Caco-2 (cell line): ENCODE measurements around the gene DDX52. TPM values are rescaled to one million over a fixed set of nuclear protein-coding genes. Genes with fewer than 3 reads are reported as not detected.
A peak's percentile ranks its signal among the peaks of the same experiment; 100 is the strongest.
"Not testable (repeated sequence)": the region's sequence is repeated elsewhere in the genome, so short reads cannot be mapped to it uniquely, and the experiment has no call there.

Experiments
- BruUV-seq: library from RNA; stranded (reverse); fragments of 400-500 nt; replicated peaks from 2 replicates; lab custom pipeline; 2021; lab: Mats Ljungman, UMichigan
- CTCF ChIA-PET: fragments of 300-600 bp; sonication (Branson Sonifier 250); formaldehyde crosslinking; loops from one replicate; lab custom pipeline; 2022; ENCODE audit warnings: antibody characterized with exemption; lab: Charles Lee
- POLR2A ChIA-PET: fragments of 300-600 bp; sonication (Branson Sonifier 250); formaldehyde crosslinking; loops from one replicate; lab custom pipeline; 2022; ENCODE audit warnings: antibody characterized with exemption; lab: Charles Lee
- DNase-seq, 2 experiments: peaks; one replicate each; pipeline versions ENCODE4 v3.0.0 to v3.0.0-alpha.2; 2020 to 2022
- H3K27me3 ChIP-seq: replicated peaks from 2 replicates; pipeline ENCODE4 v1.6.0; 2011; ENCODE audit warnings: low read length; ENCODE audit not compliant: control insufficient read depth, insufficient read depth
- H3K36me3 ChIP-seq: 2 replicates; pipeline ENCODE4 v1.5.1; 2011; ENCODE audit warnings: low read length; ENCODE audit not compliant: control insufficient read depth, insufficient read depth
- H3K4me1 ChIP-seq: fragments of 250-450 bp; sonication (Bioruptor Pico); 2 replicates; pipeline ENCODE4 v1.5.1; 2020; ENCODE audit warnings: mild to moderate bottlenecking
- H3K4me3 ChIP-seq: 2 replicates; pipeline ENCODE4 v1.5.1; 2011; ENCODE audit warnings: low read depth, mild to moderate bottlenecking, control low read depth, low read length
- H3K9me3 ChIP-seq: fragments of 250-450 bp; sonication (Bioruptor Pico); 2 replicates; pipeline ENCODE4 v1.5.1; 2020; ENCODE audit warnings: mild to moderate bottlenecking, moderate library complexity
- H3K27ac Mint-ChIP-seq: one replicate; pipeline ENCODE4 v1.8.0; 2022; ENCODE audit warnings: mixed read lengths; ENCODE audit not compliant: unreplicated experiment
- H3K27me3 Mint-ChIP-seq: one replicate; pipeline ENCODE4 v1.8.0; 2022; ENCODE audit warnings: mixed read lengths; ENCODE audit not compliant: insufficient read depth, unreplicated experiment
- H3K36me3 Mint-ChIP-seq: one replicate; pipeline ENCODE4 v1.8.0; 2022; ENCODE audit warnings: mild to moderate bottlenecking, mixed read lengths; ENCODE audit not compliant: insufficient read depth, unreplicated experiment
- H3K4me1 Mint-ChIP-seq: one replicate; pipeline ENCODE4 v1.8.0; 2022; ENCODE audit warnings: low read depth, mixed read lengths; ENCODE audit not compliant: unreplicated experiment
- H3K4me3 Mint-ChIP-seq: one replicate; pipeline ENCODE4 v1.8.0; 2022; ENCODE audit warnings: mild to moderate bottlenecking, moderate library complexity, mixed read lengths; ENCODE audit not compliant: unreplicated experiment
- H3K9me3 Mint-ChIP-seq: one replicate; pipeline ENCODE4 v1.8.0; 2022; ENCODE audit warnings: mixed read lengths; ENCODE audit not compliant: unreplicated experiment
- CTCF ChIP-seq, 2 experiments: fragments of 200-600 bp in 1 of 2; IDR thresholded peaks; 1 replicate in 1 of 2; 2 replicates in 1 of 2; pipeline versions ENCODE4 v1.5.1 to v1.8.0; 2011 to 2022; ENCODE audit warnings: antibody characterized with exemption in 1 of 2, control low read depth in 1 of 2, inconsistent platforms in 1 of 2, low read depth in 1 of 2, low read length in 1 of 2, mild to moderate bottlenecking in 1 of 2, moderate library complexity in 1 of 2; ENCODE audit not compliant: insufficient read depth in 1 of 2, severe bottlenecking in 1 of 2, unreplicated experiment in 1 of 2
- intact Hi-C: fragments of 100-400 bp; cut with micrococcal nuclease; formaldehyde crosslinking; loops from one replicate; pipeline ENCODE4 v1.10.0; 2022; ENCODE audit not compliant: unreplicated experiment
- total RNA-seq: library from RNA; stranded (reverse); gene quantifications from 2 replicates; pipeline ENCODE4 v1.2.3, GENCODE V29; 2022

DDX52 gene
- total RNA-seq, 1 experiment from 2014 or later, result 85.1 TPM

- Histone ChIP-seq H3K36me3 (peaks cover 5% of the 10 kb centered on the region), H3K4me3 (no peak overlapping the region), H3K4me1 (0 out of 2 replicates have a peak, but pooled peaks cover 3% of the 10 kb centered on the region), H3K27me3 (no peaks in the 10 kb centered on the region), H3K9me3 (no peaks in the 10 kb centered on the region)
- Mint-ChIP-seq H3K4me1 (no peaks in the 10 kb centered on the region), H3K9me3 (no peaks in the 10 kb centered on the region), H3K27ac (no peak overlapping the region), H3K4me3 (no peak overlapping the region), H3K27me3 (no peaks in the 10 kb centered on the region), H3K36me3 (peaks cover 48% of the 10 kb centered on the region)
- ChIA-PET POLR2A (no interaction called here), CTCF (no interaction called here)
- no peak for TF ChIP-seq CTCF (IDR thresholded peaks at IDR 0.05; ENCODE audit: insufficient read depth in 1 of 2, low read depth in 1 of 2, low read length in 1 of 2, severe bottlenecking in 1 of 2, unreplicated experiment in 1 of 2)
- DNase-seq, result no peak
- no TSS peak for BruUV-seq
- intact Hi-C loops, result no loop called here
Observed at GRCh38 chr17:37610971-37611370, 32.3 kb downstream of the DDX52 start.

- H3K36me3 Mint-ChIP-seq, result peaks cover 42% of the 10 kb centered on the region
- H3K27me3 Mint-ChIP-seq, DNase-seq, H3K27me3 ChIP-seq, H3K4me1 ChIP-seq, intact Hi-C loops, BruUV-seq, H3K4me1 Mint-ChIP-seq, H3K9me3 Mint-ChIP-seq, H3K36me3 ChIP-seq, H3K9me3 ChIP-seq: not testable (repeated sequence)
- H3K4me3 ChIP-seq, result peak overlapping the region; percentile 32
- H3K4me3 Mint-ChIP-seq, result peak overlapping the region; percentile 86
- POLR2A ChIA-PET, result interaction anchor here (0.7 to 1.7 kb wide), 10 partner anchors 8 to 1099 kb away, joined by 3 to 9 read pairs (median 4); partner anchors contain the start of genes DUSP14 and HNF1B
- CTCF ChIA-PET, result interaction anchor here (0.5 to 1.8 kb wide), 7 partner anchors 8 to 207 kb away, joined by 3 to 11 read pairs (median 5); no protein-coding TSS in a partner anchor
- H3K27ac Mint-ChIP-seq, result peak overlapping the region; percentile 90
Observed at GRCh38 chr17:37610041-37610420, 33.2 kb downstream of the DDX52 start.

- Mint-ChIP-seq H3K36me3 (peaks cover 41% of the 10 kb centered on the region), H3K4me1 (no peaks in the 10 kb centered on the region), H3K9me3 (no peaks in the 10 kb centered on the region), H3K27ac (peak within 1 kb of the TSS; percentile 90), H3K27me3 (no peaks in the 10 kb centered on the region), H3K4me3 (peak within 1 kb of the TSS; percentile 86)
- DNase-seq, result peak; percentile 97 to 99
- intact Hi-C loops, result loop anchor here (1.0 kb wide), 1 partner anchor 207 kb away; no protein-coding TSS in a partner anchor
- H3K36me3 ChIP-seq, result peaks cover under 1% of the 10 kb centered on the region
- ChIA-PET CTCF (interaction anchor here (0.5 to 1.9 kb wide), 16 partner anchors 9 to 207 kb away, joined by 3 to 11 read pairs (median 4); partner anchors contain the start of gene HNF1B), POLR2A (interaction anchor here (0.6 to 1.7 kb wide), 13 partner anchors 9 to 1046 kb away, joined by 3 to 9 read pairs (median 4); partner anchors contain the start of genes DUSP14 and HNF1B)
- no peaks in the 10 kb centered on the region for H3K9me3 ChIP-seq
- 0 out of 2 replicates have a peak, but pooled peaks cover 3% of the 10 kb centered on the region for H3K4me1 ChIP-seq
- TSS peak; percentile 91 for BruUV-seq
- TF ChIP-seq CTCF (IDR thresholded peaks at IDR 0.05; ENCODE audit: insufficient read depth in 1 of 2, low read depth in 1 of 2, low read length in 1 of 2, severe bottlenecking in 1 of 2, unreplicated experiment in 1 of 2), result peak; percentile 63 to 64
- peak within 1 kb of the TSS; percentile 65 for H3K4me3 ChIP-seq
- H3K27me3 ChIP-seq, result no peaks in the 10 kb centered on the region
Observed at GRCh38 chr17:37609170-37610040, 33.8 kb downstream of the DDX52 start, which contains the start of gene SYNRG. Gene SYNRG, minus strand, starts transcription at chr17:37609418. Its CDS starts 63 bp downstream, at chr17:37609355.
